HG02642 (cell line): ENCODE data around the gene RNASE9.
A peak's percentile ranks its signal among the peaks of the same experiment; 100 is the strongest.
"Not testable (repeated sequence)": the region's sequence is repeated elsewhere in the genome, so short reads cannot be mapped to it uniquely, and the experiment has no call there.

ENCODE experiments used
- ATAC-seq: cut with Tn5 transposase; IDR thresholded peaks from one replicate; pipeline ENCODE4 v1.9.1; 2021; ENCODE audit warnings: mild to moderate bottlenecking; ENCODE audit not compliant: unreplicated experiment, poor library complexity

RNASE9 gene

GRCh38 chr14:20560961-20561360 is at the start of gene RNASE9:
Gene RNASE9 (minus strand): TSS chr14:20561047.
- no peak for ATAC-seq

- ATAC-seq = peak; percentile 25
Observed at GRCh38 chr14:20610002-20610765, 49.3 kb upstream of the RNASE9 start.

GRCh38 chr14:20609215-20610001 is 48.6 kb upstream of the RNASE9 start:
- ATAC-seq = no peak

- no peak for ATAC-seq
Observed at GRCh38 chr14:20608383-20609110, 47.7 kb upstream of the RNASE9 start.

- no peak for ATAC-seq
Observed at GRCh38 chr14:20607617-20608016, 46.8 kb upstream of the RNASE9 start.

GRCh38 chr14:20606902-20607242 is 46.0 kb upstream of the RNASE9 start:
- no peak for ATAC-seq

DNA sequence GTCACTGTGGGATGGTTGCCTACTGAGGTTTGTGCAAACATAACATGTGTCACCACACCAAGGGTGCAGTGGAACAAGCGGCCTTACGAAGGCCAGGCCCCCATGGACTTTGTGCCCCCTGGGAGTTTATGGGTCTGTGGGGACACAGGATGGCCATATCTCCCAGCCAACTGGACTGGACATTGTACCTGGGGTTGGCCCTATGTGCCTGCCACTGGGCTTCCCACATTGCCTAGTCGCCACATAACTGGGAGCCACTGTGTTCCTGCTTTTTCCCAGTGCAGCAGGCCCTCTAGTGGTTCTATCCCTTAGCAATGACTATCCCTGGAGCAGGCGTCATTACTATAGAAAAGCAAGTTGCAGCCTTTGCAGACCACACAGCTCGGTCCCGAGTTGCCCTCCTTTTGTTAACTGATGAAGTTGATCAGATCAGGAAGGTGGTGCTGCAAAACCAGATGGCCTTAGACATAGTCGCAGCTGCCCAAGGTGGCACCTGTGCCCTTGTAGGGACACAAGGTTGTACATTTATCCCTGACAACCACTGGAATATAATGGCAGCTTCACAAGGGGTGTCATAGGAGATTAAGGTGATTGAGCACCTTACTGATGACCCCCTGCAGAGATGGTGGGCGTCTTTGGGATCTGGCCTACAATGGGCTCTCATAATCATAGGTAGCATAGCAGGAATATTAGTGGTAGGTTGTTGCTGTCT is 45.5 kb upstream of the RNASE9 start:
- ATAC-seq = no peak

- ATAC-seq = no peak
Observed at GRCh38 chr14:20603813-20604690, 43.2 kb upstream of the RNASE9 start.

DNA sequence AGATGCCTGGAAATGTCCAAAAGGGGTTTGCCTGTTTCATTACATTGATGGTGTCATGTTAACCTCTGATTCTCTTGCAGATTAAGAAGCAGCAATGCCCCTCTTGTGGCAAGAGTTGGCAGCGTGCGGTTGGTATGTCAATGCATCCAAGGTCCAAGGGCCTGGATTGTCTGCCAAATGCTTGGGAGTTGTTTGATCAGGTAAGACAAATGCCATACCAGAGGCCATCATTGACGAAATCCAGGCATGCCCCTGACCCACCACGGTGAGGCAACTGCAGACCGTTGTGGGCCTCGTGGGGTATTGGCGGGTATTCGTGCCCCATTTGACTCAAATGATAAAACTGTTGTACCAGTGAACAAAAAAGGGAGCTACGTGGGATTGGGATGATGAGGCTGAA is 41.7 kb upstream of the RNASE9 start:
- no peak for ATAC-seq

DNA sequence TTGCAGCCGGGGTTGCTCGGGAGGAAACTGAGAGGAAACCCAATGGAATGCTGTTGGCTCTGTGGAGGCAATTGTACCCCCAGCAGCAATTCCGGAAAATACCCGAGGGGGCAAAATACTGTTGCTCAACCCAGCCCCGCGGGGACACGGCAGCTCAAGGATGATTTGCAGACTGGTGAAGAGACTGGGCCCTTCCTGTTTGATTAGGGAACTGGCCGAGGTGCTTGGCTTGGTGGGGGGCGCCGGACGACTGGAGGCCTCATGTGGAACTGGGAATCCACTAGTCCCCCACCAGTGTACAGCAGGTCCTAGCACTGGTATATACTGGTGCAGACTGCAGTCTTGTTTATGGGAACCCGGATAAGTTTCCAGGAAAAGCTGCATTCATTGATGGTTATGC is 40.7 kb upstream of the RNASE9 start:
- ATAC-seq = no peak

DNA sequence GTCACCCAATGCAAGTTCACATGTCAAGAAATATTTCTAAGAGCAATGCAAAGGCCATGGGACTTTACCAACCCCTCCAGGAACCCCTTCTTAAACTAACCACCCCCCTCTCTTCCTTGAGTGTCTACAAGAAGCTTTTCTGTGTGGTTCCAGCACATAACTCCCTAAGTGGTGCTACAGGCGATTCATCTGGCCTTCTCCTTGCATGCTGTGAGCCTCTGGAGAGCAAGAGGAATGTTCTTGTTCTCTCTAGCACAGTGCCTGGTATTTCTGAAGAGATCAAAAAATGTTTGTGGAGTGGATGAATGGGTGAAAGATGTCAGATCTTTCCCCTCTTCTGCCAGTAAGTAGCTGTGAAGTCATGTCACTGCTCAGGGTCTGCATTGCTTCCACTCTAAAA is 36.3 kb upstream of the RNASE9 start:
- no peak for ATAC-seq

DNA sequence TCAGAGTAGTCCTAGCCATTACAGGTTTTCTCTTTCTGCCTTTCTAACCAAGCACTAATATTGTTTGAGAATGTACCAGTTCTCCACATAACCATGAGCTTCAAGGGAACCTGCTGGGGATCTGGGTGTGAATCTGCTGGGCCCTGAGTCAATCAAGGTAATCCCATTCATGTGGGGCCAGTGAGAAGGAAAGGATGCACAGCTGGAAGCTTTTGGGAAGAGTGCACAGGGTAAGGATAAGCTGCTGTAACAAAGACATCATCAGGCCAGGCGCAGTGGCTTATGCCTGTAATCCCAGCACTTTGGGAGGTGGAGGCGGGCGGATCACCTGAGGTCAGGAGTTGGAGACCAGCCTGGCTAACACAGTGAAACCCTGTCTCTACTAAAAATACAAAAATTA is 34.9 kb upstream of the RNASE9 start:
- not testable (repeated sequence) for ATAC-seq

DNA sequence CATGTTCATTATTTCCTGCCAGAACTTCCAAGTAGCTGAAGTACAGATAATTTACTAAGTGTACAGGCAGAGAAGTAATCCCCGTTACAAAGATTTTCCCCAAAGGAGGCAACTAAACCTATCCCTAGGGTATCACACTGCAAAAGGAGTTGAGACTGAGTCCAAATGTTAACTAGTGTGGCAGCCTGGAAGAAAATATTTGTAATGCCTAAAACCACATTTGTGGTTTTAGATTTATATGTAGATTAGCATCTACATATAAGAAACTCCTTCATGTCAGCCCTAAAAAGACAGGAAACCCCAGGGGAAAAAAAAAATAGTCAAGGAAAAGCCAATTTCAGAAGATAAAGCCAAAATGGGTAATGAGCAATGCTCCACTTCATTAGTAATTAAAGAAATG is 31.7 kb upstream of the RNASE9 start:
- ATAC-seq = no peak

DNA sequence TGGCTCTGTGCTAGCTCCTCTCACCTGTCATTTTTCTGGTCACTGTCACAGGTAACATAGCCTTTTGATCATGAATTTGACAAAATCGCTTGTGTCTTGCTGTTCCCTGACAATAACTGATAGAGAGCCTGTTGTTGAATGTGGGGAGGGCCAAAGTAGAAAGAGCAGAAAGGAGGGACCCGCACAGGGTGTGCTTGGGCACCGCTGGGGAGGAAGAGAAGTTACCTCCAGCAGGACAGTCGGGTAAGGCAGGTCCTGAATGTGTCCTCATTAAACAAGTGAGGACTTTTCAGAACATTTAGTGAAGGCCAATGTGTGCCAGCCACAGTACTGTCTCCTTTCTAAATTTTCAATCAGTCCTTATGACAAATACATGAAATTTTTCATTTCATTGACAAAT is 30.4 kb upstream of the RNASE9 start, which contains the start of gene RNASE12:
RNASE12 (minus strand) TSS at position 142 of the 400 bp plus-strand sequence. CDS start 653 bp downstream, outside the sequence.
- no peak for ATAC-seq

DNA sequence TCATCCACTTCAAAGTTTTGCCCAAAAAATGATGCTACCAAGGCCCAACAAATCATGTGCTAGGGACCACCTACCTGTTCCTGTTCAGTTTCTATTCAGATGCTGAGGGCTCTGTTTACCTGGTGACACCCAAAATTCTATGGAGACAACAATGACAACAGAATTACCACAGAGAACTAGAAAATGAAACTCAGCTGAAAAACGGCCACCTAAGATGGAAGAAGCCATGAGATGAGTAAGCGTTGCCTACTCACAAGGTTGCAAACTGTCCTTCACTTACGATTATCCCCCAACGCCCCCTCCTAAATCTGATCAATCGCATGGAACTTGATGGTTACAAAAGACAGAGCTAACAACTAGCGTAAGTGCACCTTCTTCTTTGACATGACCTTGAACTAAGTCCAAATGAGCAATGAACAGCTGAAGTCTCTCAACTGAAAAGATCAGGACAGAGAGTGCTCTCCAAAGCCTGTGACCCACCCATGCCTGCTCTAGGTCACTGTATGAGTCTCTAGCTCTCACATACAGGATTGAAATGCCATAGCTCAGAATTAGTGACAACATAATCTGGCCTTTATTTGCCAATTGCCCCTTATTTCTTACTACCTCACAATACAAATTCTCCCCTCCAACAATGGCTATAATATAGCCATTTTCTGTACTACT is 26.8 kb upstream of the RNASE9 start, which contains the start of gene RNASE11:
RNASE11 (minus strand) TSS at position 513 of the 666 bp plus-strand sequence.
- no peak for ATAC-seq

- ATAC-seq = no peak
Observed at GRCh38 chr14:20583908-20584307, 23.1 kb upstream of the RNASE9 start.

DNA sequence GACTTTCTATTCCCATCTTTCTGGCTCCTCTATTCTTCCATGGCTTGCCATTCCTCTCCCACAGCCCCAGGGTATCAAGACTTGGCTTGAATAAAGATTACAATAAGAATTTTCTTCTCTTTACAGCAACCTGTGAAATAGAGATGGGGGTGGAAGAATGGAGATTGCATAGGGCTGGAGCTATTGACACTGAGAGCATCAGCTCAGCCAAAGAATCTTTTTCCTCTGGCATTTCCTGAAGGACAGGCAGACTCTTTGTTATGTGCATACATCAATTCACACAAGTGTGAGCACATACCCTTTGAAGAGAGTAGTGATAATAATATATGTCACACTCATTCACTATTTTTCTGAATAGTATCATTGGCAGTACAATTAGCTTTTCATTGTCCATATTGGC is 22.3 kb upstream of the RNASE9 start:
- no peak for ATAC-seq

DNA sequence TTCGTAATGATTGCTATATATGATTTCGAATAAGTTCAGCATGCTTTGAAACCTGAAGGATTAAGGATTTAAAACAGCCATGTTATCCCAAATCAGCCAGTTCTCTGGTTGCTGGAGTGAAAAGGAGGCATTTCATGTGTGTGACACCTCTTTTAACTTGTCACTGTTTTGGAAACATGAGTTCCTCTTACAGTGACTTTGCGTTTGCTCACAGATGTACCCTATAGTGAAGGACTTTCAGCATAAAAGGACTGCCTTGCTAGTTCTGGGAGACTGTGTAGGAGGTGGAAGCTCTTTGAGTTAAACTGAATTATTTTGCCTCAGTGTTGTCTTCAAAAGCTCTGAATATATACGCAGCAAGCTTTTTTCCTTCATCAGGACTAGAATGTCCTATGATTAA is 19.4 kb upstream of the RNASE9 start:
- ATAC-seq = no peak
